HepG2 (cell line): Measurements from ENCODE around the gene MAPK8. TPM values are rescaled to one million over a fixed set of nuclear protein-coding genes. Genes with fewer than 3 reads are reported as not detected.

ENCODE experiments used
- ATAC-seq: fragments of 200-7000 bp; cut with Tn5 transposase; 3 replicates; pipeline ENCODE4 v1.9.1; 2020; ENCODE audit warnings: mild to moderate bottlenecking, moderate library complexity
- BruUV-seq: library from RNA; stranded (reverse); fragments of 400-500 nt; replicated peaks from 2 replicates; lab custom pipeline; 2021; lab: Mats Ljungman, UMichigan
- CTCF ChIA-PET: fragments of 300-600 bp; formaldehyde crosslinking; extraction: SDS; loops from one replicate; lab custom pipeline; 2021; ENCODE audit warnings: low total read pairs, inconsistent platforms, low intra/inter-chr PET ratio; lab: Yijun Ruan, JAX
- POLR2A ChIA-PET: fragments of 350-600 bp; sonication (Branson Sonifier 250); formaldehyde crosslinking; loops from one replicate; lab custom pipeline; 2020; ENCODE audit warnings: antibody characterized with exemption, inconsistent platforms; lab: Yijun Ruan, JAX
- DNase-seq: peaks from one replicate; pipeline ENCODE4 v3.0.0-alpha.2; 2015; ENCODE audit warnings: low spot score
- FAIRE-seq: peaks from 3 replicates; lab custom pipeline; 2011; peaks lifted over from hg19 to GRCh38; lab: Jason Lieb, UNC
- H2AFZ ChIP-seq: one replicate; pipeline ENCODE4 v1.6.1; 2011; ENCODE audit warnings: low read length, inconsistent platforms
- H3K27ac ChIP-seq: fragments of 300-600 bp; 3 replicates; pipeline ENCODE4 v1.8.0; 2011; ENCODE audit warnings: mixed run types, mild to moderate bottlenecking, mixed read lengths, low read length, inconsistent platforms; ENCODE audit not compliant: insufficient read depth; ENCODE audit errors: extremely low read length
- H3K27me3 ChIP-seq, 2 experiments: fragments of 200-600 bp in 1 of 2; 2 replicates in 1 of 2; 3 replicates in 1 of 2; pipeline versions ENCODE4 v1.6.0 to v1.8.0; 2011; ENCODE audit warnings: low read length in 2 of 2, mild to moderate bottlenecking in 2 of 2, moderate library complexity in 2 of 2, inconsistent platforms in 1 of 2; ENCODE audit not compliant: insufficient read depth in 2 of 2, control insufficient read depth in 1 of 2
- H3K36me3 ChIP-seq, 2 experiments: fragments of 200-600 bp in 1 of 2; replicated peaks in 1 of 2; 2 replicates in 1 of 2; 3 replicates in 1 of 2; pipeline versions ENCODE4 v1.5.1 to v1.8.0; 2011; ENCODE audit warnings: low read length in 2 of 2, inconsistent platforms in 1 of 2; ENCODE audit not compliant: insufficient read depth in 2 of 2, control insufficient read depth in 1 of 2
- H3K4me1 ChIP-seq: 2 replicates; pipeline ENCODE4 v1.5.1; 2012; ENCODE audit warnings: low read length, inconsistent platforms; ENCODE audit not compliant: insufficient read depth
- H3K4me2 ChIP-seq: 2 replicates; pipeline ENCODE4 v1.6.0; 2011; ENCODE audit warnings: low read depth, low read length, inconsistent platforms
- H3K4me3 ChIP-seq, 3 experiments: fragments of 200-600 bp in 1 of 3; sonication (generic), shearing (Covaris generic) in 1 of 3; replicated peaks in 1 of 3; 2 replicates each; pipeline ENCODE4 v1.5.1; 2011 to 2016; ENCODE audit warnings: low read length in 3 of 3, inconsistent platforms in 2 of 3, low read depth in 2 of 3, mild to moderate bottlenecking in 2 of 3, control low read depth in 1 of 3, mixed read lengths in 1 of 3; ENCODE audit not compliant: insufficient read depth in 1 of 3
- H3K79me2 ChIP-seq: one replicate; pipeline ENCODE4 v1.6.1; 2011; ENCODE audit warnings: low read length, inconsistent platforms; ENCODE audit not compliant: insufficient read depth
- H3K9ac ChIP-seq: 2 replicates; pipeline ENCODE4 v1.6.0; 2011; ENCODE audit warnings: mild to moderate bottlenecking, low read depth, low read length, inconsistent platforms; ENCODE audit not compliant: insufficient read depth
- H3K9me3 ChIP-seq: 2 replicates; pipeline ENCODE4 v1.5.1; 2012; ENCODE audit warnings: mild to moderate bottlenecking, low read length
- H4K20me1 ChIP-seq: 2 replicates; pipeline ENCODE4 v1.6.0; 2011; ENCODE audit warnings: inconsistent platforms, mild to moderate bottlenecking, low read length, moderate library complexity; ENCODE audit not compliant: insufficient read depth
- ARNTL ChIP-seq: sonication (generic); formaldehyde crosslinking; IDR thresholded peaks from 2 replicates; pipeline ENCODE4 v1.4.0; 2020; ENCODE audit warnings: mild to moderate bottlenecking, missing genetic modification reagents
- BORCS8-MEF2B ChIP-seq: sonication (generic); formaldehyde crosslinking; IDR thresholded peaks from 2 replicates; pipeline ENCODE4 v1.8.0; 2022; ENCODE audit warnings: mild to moderate bottlenecking, missing genetic modification reagents
- ELF3 ChIP-seq: IDR thresholded peaks from 2 replicates; pipeline ENCODE4 v1.6.1; 2016; ENCODE audit warnings: missing genetic modification reagents, missing compliant biosample characterization
- FLYWCH1 ChIP-seq: sonication (generic); formaldehyde crosslinking; IDR thresholded peaks from 2 replicates; pipeline ENCODE4 v1.8.1; 2023; ENCODE audit warnings: mild to moderate bottlenecking, missing genetic modification reagents
- HNRNPK ChIP-seq: fragments of 200-400 bp; formaldehyde crosslinking; IDR thresholded peaks from 2 replicates; pipeline ENCODE4 v1.6.1; 2018; ENCODE audit warnings: low read length, low read depth, moderate library complexity, mild to moderate bottlenecking; ENCODE audit not compliant: poor library complexity, severe bottlenecking
- PHB2 ChIP-seq: fragments of 450-650 bp; IDR thresholded peaks from 2 replicates; pipeline ENCODE4 v1.6.1; 2018; ENCODE audit not compliant: partially characterized antibody
- PRMT3 ChIP-seq: sonication (generic); formaldehyde crosslinking; IDR thresholded peaks from 2 replicates; pipeline ENCODE4 v1.8.1; 2022; ENCODE audit warnings: low read depth, mild to moderate bottlenecking, moderate library complexity, missing genetic modification reagents, borderline replicate concordance
- RBFOX2 ChIP-seq: fragments of 200-400 bp; formaldehyde crosslinking; IDR thresholded peaks from 2 replicates; pipeline ENCODE4 v1.6.1; 2017; ENCODE audit warnings: low read depth, mild to moderate bottlenecking, low read length
- SOX6 ChIP-seq, 2 experiments: fragments of 450-650 bp in 1 of 2; sonication (generic) in 1 of 2; formaldehyde crosslinking in 1 of 2; IDR thresholded peaks; 2 replicates each; pipeline versions ENCODE4 v1.4.0 to v1.6.1; 2017 to 2020; ENCODE audit warnings: antibody characterized with exemption in 1 of 2, mild to moderate bottlenecking in 1 of 2, missing genetic modification reagents in 1 of 2
- ZNF468 ChIP-seq: sonication (generic); formaldehyde crosslinking; IDR thresholded peaks from 2 replicates; pipeline ENCODE4 v1.8.0; 2022; ENCODE audit warnings: mild to moderate bottlenecking, moderate library complexity, missing genetic modification reagents
- ZNF644 ChIP-seq: IDR thresholded peaks from 2 replicates; pipeline ENCODE4 v1.6.1; 2016; ENCODE audit warnings: low read depth
- ZNF841 ChIP-seq: sonication (generic); formaldehyde crosslinking; IDR thresholded peaks from 2 replicates; pipeline ENCODE4 v1.8.1; 2023; ENCODE audit warnings: missing genetic modification reagents, borderline replicate concordance
- WGBS: methylation state at CpG from one replicate; pipeline ENCODE4 v1.1.6; 2017; ENCODE audit warnings: low lambda C conversion rate; 5-methylcytosine and 5-hydroxymethylcytosine counted together
- in situ Hi-C: cut with HindIII; loops from 2 replicates; pipeline ENCODE4 v1.10.0; 2017; ENCODE audit warnings: low pct_unique_long_range_greater_than_20kb; ENCODE audit not compliant: extremely low pct_ligation_motif_present
- intact Hi-C: fragments of 100-400 bp; cut with micrococcal nuclease; formaldehyde crosslinking; loops from one replicate; pipeline ENCODE4 v1.10.0; 2022; ENCODE audit not compliant: unreplicated experiment
- polyA plus RNA-seq, 8 experiments: library from polyadenylated mRNA; depleted of rRNA in 3 of 8; stranded (reverse) in 7 of 8; unstranded in 1 of 8; fragments of >200 nt; fragmentation: Illumina TruSeq in 4 of 8; extraction: Trizol in 4 of 8; gene quantifications; 2 replicates each; pipeline versions ENCODE4 v1.2.1 to v1.2.3, GENCODE V29; 2011 to 2016; ENCODE audit warnings: low read depth in 4 of 8, missing spikeins in 1 of 8, mixed read lengths in 1 of 8; ENCODE audit not compliant: insufficient read depth in 1 of 8
- total RNA-seq, 5 experiments: library from RNA; depleted of rRNA; stranded (reverse); fragments of >200 nt; fragmentation: Illumina TruSeq; extraction: Trizol; gene quantifications; 2 replicates each; pipeline ENCODE4 v1.2.3, GENCODE V29; 2016; ENCODE audit warnings: low read depth in 1 of 5
- TF ChIP-seq, protein P1 (sequence below): sonication (generic); formaldehyde crosslinking; IDR thresholded peaks from 2 replicates; pipeline ENCODE4 v1.4.0; 2020; ENCODE audit warnings: missing genetic modification reagents, borderline replicate concordance
- TF ChIP-seq, protein P2 (sequence below): fragments of 450-650 bp; IDR thresholded peaks from 2 replicates; pipeline ENCODE4 v1.6.1; 2016
- TF ChIP-seq, protein P3 (sequence below): conservative IDR thresholded peaks from 2 replicates; pipeline ENCODE4 v1.6.1; 2018; ENCODE audit warnings: missing genetic modification reagents
- TF ChIP-seq, protein P4 (sequence below): IDR thresholded peaks from 2 replicates; pipeline ENCODE4 v1.6.1; 2016; ENCODE audit warnings: control low read depth

Gene MAPK8
- total and polyA plus RNA-seq, 2 of the 13 experiments (the other 11 are each of a cell fraction or from before 2014, with no cell fraction given): 41.6 to 47.3 TPM

DNA sequence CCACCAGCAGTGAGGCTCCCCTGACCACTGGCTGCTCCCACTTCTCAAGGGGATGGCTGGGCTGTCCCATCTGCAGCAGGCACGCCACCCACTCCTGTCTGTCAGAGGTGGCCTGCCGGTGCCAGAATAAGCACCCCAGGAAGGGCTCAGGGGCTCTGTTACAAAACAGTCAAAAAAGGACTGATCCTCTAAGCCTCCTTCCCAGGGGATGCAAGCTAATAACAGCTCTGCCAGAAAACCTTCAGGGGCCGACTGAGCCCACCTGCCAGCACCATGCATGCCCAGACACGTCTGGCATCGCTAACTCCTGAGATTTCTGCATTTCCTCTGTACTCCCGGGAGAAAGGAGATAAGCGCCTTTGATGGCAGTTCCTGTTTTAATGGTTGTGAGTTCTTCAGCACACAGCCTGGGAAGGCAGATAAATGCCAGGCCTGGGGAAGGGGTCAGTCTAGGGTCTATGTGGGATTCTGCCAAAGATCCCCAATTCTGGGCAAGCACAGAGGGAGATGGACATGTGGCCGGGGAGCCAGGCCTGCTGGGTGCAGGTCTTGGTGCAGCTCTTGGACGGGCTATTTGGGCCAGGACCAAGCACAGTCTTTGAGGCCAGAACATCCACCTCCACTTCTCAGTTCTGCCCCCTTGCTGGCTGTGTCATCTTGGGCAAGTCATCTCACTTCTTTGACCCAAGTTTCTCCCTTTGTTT, 170.0 kb downstream of the MAPK8 start:
- no peak overlapping the region for H3K27ac ChIP-seq
- H3K4me3 ChIP-seq: no peak overlapping the region
- FAIRE-seq (no peak), ATAC-seq (no peak), DNase-seq (no peak)
- TF ChIP-seq ELF3 (CRISPR knock-in tag) (no peak), ZNF468 (CRISPR knock-in tag) (no peak), PRMT3 (no peak), HNRNPK (no peak), ZNF644 (CRISPR knock-in tag) (no peak), RBFOX2 (no peak), ARNTL (CRISPR knock-in tag) (no peak), SOX6 (IDR thresholded peaks at IDR 0.05) (no peak), SOX6 (CRISPR knock-in tag; IDR thresholded peaks at IDR 0.05) (no peak), PHB2 (no peak), BORCS8-MEF2B (no peak), ZNF841 (CRISPR knock-in tag) (no peak), FLYWCH1 (CRISPR knock-in tag) (no peak)
- TF ChIP-seq, protein P1, sequence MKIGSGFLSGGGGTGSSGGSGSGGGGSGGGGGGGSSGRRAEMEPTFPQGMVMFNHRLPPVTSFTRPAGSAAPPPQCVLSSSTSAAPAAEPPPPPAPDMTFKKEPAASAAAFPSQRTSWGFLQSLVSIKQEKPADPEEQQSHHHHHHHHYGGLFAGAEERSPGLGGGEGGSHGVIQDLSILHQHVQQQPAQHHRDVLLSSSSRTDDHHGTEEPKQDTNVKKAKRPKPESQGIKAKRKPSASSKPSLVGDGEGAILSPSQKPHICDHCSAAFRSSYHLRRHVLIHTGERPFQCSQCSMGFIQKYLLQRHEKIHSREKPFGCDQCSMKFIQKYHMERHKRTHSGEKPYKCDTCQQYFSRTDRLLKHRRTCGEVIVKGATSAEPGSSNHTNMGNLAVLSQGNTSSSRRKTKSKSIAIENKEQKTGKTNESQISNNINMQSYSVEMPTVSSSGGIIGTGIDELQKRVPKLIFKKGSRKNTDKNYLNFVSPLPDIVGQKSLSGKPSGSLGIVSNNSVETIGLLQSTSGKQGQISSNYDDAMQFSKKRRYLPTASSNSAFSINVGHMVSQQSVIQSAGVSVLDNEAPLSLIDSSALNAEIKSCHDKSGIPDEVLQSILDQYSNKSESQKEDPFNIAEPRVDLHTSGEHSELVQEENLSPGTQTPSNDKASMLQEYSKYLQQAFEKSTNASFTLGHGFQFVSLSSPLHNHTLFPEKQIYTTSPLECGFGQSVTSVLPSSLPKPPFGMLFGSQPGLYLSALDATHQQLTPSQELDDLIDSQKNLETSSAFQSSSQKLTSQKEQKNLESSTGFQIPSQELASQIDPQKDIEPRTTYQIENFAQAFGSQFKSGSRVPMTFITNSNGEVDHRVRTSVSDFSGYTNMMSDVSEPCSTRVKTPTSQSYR (CRISPR knock-in tag): no peak
- TF ChIP-seq, protein P2, sequence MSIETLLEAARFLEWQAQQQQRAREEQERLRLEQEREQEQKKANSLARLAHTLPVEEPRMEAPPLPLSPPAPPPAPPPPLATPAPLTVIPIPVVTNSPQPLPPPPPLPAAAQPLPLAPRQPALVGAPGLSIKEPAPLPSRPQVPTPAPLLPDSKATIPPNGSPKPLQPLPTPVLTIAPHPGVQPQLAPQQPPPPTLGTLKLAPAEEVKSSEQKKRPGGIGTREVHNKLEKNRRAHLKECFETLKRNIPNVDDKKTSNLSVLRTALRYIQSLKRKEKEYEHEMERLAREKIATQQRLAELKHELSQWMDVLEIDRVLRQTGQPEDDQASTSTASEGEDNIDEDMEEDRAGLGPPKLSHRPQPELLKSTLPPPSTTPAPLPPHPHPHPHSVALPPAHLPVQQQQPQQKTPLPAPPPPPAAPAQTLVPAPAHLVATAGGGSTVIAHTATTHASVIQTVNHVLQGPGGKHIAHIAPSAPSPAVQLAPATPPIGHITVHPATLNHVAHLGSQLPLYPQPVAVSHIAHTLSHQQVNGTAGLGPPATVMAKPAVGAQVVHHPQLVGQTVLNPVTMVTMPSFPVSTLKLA: no peak
- TF ChIP-seq, protein P3, sequence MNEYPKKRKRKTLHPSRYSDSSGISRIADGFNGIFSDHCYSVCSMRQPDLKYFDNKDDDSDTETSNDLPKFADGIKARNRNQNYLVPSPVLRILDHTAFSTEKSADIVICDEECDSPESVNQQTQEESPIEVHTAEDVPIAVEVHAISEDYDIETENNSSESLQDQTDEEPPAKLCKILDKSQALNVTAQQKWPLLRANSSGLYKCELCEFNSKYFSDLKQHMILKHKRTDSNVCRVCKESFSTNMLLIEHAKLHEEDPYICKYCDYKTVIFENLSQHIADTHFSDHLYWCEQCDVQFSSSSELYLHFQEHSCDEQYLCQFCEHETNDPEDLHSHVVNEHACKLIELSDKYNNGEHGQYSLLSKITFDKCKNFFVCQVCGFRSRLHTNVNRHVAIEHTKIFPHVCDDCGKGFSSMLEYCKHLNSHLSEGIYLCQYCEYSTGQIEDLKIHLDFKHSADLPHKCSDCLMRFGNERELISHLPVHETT (CRISPR knock-in tag): no peak
- TF ChIP-seq, protein P4, sequence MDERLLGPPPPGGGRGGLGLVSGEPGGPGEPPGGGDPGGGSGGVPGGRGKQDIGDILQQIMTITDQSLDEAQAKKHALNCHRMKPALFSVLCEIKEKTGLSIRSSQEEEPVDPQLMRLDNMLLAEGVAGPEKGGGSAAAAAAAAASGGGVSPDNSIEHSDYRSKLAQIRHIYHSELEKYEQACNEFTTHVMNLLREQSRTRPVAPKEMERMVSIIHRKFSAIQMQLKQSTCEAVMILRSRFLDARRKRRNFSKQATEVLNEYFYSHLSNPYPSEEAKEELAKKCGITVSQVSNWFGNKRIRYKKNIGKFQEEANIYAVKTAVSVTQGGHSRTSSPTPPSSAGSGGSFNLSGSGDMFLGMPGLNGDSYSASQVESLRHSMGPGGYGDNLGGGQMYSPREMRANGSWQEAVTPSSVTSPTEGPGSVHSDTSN (CRISPR knock-in tag): no peak
- no peaks in the 10 kb centered on the region for H3K9me3 ChIP-seq
- 0% methylated on average over 1 of the region's 9 CpGs for WGBS
- no peaks in the 10 kb centered on the region for H3K36me3 ChIP-seq
- no peak overlapping the region for H2AFZ ChIP-seq
- in situ Hi-C loops (no loop called here), intact Hi-C loops (no loop called here)
- POLR2A ChIA-PET: no interaction called here
- H3K4me2 ChIP-seq: no peak overlapping the region
- CTCF ChIA-PET: no interaction called here
- H3K27me3 ChIP-seq: peaks cover 0 to 15% of the 10 kb centered on the region in 2 experiments; a peak in 2 of 5 replicates
- H4K20me1 ChIP-seq: no peaks in the 10 kb centered on the region
- no peak overlapping the region for H3K9ac ChIP-seq
- H3K79me2 ChIP-seq: no peaks in the 10 kb centered on the region
- no TSS peak for BruUV-seq
- no peaks in the 10 kb centered on the region for H3K4me1 ChIP-seq
